NB4 (cell line): Measurements from ENCODE around the gene FLACC1.

Source experiments
- POLR2A ChIP-seq: IDR thresholded peaks from 2 replicates; pipeline ENCODE4 v1.6.1; 2011; ENCODE audit warnings: mild to moderate bottlenecking; ENCODE audit not compliant: insufficient read length; ENCODE audit errors: extremely low read depth
- TF ChIP-seq, protein P1 (sequence below): IDR thresholded peaks from one replicate; pipeline ENCODE4 v1.5.1; 2012; ENCODE audit warnings: low read depth, low read length

DNA sequence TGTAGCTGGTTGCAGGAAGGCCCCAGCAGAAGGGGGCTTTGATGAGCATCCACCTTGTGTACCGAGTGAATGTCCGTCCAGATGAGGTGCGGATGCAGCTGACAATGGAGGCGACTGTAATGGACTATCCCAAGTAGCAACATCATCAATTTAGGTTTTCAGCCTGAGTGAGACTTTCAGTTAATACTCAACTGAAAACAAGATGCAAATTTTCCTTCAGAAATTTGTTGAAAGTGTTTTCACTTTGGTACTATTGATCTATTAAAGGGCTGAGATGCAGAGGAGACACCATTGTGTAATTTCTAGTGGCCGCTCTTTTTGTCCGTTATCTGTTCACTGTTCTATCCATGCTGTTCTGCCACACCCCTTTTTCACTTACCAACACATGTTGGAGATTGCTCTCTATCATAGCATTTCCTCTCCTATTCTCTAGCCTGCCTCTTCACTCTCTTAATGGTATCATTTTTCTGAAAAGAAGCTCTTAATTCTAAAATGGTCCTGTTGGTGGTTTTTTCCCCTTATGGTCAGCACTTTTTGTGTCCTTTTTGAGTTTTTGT is 108.8 kb downstream of the FLACC1 start:
- TF ChIP-seq, protein P1, sequence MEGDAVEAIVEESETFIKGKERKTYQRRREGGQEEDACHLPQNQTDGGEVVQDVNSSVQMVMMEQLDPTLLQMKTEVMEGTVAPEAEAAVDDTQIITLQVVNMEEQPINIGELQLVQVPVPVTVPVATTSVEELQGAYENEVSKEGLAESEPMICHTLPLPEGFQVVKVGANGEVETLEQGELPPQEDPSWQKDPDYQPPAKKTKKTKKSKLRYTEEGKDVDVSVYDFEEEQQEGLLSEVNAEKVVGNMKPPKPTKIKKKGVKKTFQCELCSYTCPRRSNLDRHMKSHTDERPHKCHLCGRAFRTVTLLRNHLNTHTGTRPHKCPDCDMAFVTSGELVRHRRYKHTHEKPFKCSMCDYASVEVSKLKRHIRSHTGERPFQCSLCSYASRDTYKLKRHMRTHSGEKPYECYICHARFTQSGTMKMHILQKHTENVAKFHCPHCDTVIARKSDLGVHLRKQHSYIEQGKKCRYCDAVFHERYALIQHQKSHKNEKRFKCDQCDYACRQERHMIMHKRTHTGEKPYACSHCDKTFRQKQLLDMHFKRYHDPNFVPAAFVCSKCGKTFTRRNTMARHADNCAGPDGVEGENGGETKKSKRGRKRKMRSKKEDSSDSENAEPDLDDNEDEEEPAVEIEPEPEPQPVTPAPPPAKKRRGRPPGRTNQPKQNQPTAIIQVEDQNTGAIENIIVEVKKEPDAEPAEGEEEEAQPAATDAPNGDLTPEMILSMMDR = no peak
- TF ChIP-seq POLR2A = no peak
